GM18505 (cell line): ENCODE measurements around the gene CCDC78.
A peak's percentile ranks its signal among the peaks of the same experiment; 100 is the strongest.

Experiments
- ATAC-seq: cut with Tn5 transposase; IDR thresholded peaks from one replicate; pipeline ENCODE4 v1.9.1; 2021; ENCODE audit not compliant: unreplicated experiment
- POLR2A ChIP-seq: IDR thresholded peaks from 4 replicates; pipeline ENCODE4 v1.6.1; 2011; ENCODE audit warnings: borderline replicate concordance; ENCODE audit not compliant: insufficient read depth, insufficient read length; ENCODE audit errors: extremely low read depth

The CCDC78 gene

GRCh38 chr16:728131-728889 lies 2.1 kb upstream of the CCDC78 start:
- no peak for ATAC-seq
- TF ChIP-seq POLR2A: peak; percentile 17

- TF ChIP-seq POLR2A: no peak
- ATAC-seq: no peak
Measured at GRCh38 chr16:727291-727977, 1.2 kb upstream of the CCDC78 start.

DNA sequence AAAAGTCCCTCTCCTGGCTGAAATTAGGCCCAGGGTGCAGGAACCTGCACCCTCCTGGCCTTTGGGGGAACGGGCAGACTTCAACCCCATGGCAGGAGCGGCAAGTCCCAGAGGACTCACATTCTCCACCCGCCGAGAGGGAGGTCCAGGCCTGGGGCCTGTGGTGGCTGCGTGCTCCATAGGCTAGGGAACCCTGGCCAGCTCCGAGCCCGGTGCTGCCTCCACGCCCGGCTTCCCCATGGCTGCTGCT lies 130 bp downstream of the CCDC78 start:
- no peak for TF ChIP-seq POLR2A
- ATAC-seq: no peak

DNA sequence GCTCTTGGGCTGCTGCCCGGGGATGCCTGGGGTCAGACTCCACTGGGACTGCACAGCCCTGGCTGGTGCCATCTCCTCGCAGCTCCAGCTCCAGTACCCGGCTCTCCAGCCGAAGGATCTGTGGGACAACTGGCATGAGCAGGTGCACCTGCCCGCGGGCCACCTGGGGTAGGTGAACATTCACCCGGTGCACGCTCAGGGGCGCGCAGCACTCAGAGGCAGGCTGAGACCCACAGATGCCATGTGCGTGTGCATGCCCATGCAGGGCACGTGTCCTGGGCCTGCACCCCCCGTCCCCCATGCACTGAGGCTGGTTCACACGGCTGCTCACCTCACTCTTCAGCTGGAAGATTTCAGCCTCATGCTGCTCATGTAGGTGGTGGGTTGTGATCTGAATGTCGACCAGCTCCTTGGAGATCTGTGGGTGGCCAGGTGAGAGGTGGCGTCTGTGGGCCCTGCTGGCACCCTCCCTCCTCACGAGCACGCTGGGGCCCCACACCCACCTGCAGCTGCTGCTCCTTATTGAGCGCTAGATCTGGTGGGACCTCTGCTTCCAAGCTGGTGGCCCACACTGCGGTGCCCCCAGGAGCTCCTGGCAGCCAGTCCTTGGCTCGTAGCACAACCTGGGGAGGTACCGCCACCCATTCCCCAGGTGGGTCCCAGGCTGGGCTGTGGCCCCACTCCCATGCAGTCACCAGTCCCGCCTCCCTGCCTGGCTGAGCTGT lies 618 bp downstream of the CCDC78 start:
- no peak for ATAC-seq
- TF ChIP-seq POLR2A: no peak

DNA sequence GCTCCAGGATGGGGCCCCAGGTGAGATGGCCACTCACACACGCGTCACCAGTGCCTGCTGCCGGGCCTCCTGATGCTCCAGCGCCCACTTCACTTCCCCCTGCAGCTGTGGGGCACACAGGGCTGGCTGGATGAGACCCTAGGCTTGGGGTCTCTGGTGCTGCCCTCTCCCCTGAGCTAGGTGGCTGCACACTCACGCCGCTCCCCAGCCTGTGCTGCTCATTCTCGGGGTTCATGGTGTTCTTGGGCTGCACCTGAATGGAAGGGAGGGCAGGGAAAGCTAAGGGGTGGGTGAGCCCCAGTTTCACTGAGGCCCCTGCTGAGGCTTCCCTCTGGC lies 1.2 kb downstream of the CCDC78 start:
- ATAC-seq: no peak
- TF ChIP-seq POLR2A: no peak

DNA sequence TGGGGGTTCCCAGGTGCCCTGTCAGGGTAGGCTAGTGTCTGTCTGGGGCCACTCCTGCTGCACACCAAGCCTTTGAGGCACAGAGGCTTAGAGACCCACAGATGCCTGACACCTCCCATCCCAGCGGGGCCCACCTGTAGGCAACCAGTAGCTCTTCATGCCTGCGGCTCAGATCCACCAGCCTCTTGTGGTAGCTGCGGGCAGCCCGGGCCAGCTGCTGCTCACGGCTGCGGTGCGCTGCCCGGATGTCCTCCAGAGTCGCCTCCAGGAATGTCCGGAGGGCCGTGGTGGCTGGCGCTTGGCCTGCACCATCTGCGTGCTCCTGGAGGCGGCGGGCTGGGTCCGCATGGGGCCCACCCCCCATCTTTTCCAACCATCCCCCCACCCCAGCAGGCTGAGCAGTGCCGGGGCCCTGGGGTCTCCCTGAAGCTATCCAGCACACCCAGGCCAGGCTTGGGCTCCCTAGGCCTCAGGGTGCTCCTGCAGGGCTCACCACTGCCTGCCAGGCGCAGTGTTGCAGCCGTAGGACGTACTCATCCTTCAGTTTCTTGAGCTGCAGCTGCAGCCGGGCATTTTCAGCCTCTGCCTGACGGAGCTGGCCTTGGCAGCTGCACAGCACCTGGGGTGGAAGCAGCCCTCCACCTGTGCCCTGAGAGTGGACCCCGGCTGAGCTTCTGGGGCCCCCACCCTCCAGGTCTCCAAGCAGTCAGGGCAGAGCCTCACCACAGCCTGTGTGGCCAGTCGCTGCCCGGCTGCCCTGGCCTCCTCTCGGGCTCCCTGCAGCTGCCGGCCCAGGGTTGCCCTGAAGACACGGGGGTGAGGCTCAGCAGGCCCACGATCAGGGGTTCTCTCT lies 1.8 kb downstream of the CCDC78 start:
- TF ChIP-seq POLR2A: no peak
- no peak for ATAC-seq

DNA sequence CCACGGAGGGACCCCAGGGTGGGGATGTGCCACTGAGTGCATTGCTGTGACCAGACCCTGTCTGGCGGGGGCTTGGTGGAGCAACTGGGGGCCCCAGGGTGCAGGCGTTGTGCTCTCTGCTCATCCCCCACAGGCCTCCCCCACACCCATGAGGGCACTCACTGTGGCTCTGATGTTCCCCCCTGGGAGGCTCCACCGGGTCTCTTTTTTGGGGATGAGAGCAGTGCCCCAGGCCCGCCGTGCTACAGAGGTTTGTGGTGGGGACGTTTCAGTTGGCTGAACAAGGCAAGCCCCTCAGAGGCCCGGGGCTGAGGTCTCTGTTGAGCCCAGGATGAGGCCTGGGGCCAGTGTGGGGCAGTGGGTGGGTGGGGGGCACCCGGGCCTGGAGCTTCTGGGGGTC lies 2.5 kb downstream of the CCDC78 start:
- no peak for TF ChIP-seq POLR2A
- no peak for ATAC-seq

DNA sequence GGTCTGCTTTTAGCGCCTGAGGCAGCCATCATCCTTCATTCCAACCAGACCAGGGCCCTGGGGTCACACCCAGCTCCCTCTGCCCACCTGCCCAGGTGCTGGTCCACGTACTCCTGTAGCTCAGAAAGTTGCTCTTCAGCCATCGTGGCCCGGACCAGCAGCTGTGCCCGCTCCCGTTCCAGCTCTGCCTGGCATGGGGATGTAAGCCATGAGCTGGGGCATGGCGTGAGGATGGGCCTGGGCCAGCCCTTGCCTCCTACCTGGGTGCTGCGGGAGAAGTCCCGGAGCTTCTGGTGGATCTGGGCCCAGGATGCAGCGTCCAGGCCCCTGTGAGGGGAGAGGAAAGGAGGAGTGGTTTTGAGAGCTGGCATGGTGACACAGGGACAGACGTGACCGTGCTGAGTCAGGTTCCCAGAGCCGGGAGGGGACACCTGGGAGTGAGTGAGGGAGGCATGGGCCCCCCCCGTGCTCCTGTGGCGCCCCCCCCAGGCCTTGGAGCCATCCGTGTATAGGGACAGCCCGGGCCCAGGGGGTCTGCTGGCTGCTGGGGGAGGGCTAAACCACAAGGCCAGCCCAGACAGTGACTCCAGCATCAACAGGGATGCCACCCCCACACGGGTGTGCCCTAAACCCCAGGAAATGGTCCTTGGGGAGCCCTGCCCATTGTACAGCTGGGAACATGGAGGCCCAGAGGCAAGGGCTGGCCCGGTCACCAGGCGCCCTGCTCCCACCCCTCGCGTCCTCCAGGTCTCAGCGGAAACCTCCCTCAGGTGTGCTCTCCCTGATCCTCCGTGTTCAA lies 3.2 kb downstream of the CCDC78 start:
- no peak for ATAC-seq

DNA sequence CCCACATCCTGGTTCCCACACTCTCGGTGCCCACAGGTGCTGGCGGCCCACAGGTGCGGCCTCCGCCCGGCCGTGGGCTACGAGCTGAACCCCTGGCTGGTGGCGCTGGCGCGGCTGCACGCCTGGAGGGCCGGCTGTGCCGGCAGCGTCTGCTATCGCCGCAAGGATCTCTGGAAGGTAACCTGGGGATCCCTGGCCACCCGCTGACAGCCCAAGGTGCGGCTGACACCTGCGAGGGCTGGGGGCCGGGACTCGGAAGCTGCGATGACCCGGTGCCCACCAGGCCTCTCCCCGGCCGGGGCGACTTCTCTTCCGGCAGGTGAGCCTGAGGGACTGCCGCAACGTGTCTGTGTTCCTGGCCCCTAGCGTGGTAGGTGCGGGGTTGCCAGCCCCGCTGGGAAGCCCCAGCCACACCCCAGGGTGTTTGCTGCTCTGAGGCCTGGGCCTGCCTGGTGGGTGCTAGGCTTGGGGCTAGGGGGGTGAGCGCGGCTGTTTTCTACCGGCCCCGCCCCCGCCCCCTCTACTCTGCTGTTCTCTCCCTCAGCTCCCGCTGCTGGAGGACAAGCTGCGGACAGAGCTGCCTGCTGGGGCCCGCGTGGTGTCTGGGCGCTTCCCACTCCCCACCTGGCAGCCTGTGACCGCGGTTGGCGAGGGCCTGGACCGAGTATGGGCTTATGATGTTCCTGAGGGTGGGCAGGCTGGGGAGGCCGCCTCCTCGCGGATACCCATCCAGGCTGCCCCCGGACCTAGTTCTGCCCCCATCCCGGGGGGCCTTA lies 4.3 kb downstream of the CCDC78 start:
- ATAC-seq: no peak

More for the DNA sequence above, 3.2 kb downstream of the CCDC78 start:
- TF ChIP-seq POLR2A: no peak

GRCh38 chr16:720990-721764 lies 5.1 kb downstream of the CCDC78 start, which contains the start of gene ANTKMT:
ANTKMT (plus strand) TSS chr16:721146; CDS start chr16:721275, 129 bp downstream.
- peak; percentile 61 for ATAC-seq
- TF ChIP-seq POLR2A: peak; percentile 95

More for the DNA sequence above, 4.3 kb downstream of the CCDC78 start:
- no peak for TF ChIP-seq POLR2A

- no peak for TF ChIP-seq POLR2A
- ATAC-seq: peak; percentile 16
Measured at GRCh38 chr16:720447-720989, 5.7 kb downstream of the CCDC78 start.
